Measurements from ENCODE around the gene LRRC3.

Gene LRRC3, protein sequence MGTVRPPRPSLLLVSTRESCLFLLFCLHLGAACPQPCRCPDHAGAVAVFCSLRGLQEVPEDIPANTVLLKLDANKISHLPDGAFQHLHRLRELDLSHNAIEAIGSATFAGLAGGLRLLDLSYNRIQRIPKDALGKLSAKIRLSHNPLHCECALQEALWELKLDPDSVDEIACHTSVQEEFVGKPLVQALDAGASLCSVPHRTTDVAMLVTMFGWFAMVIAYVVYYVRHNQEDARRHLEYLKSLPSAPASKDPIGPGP

DNA sequence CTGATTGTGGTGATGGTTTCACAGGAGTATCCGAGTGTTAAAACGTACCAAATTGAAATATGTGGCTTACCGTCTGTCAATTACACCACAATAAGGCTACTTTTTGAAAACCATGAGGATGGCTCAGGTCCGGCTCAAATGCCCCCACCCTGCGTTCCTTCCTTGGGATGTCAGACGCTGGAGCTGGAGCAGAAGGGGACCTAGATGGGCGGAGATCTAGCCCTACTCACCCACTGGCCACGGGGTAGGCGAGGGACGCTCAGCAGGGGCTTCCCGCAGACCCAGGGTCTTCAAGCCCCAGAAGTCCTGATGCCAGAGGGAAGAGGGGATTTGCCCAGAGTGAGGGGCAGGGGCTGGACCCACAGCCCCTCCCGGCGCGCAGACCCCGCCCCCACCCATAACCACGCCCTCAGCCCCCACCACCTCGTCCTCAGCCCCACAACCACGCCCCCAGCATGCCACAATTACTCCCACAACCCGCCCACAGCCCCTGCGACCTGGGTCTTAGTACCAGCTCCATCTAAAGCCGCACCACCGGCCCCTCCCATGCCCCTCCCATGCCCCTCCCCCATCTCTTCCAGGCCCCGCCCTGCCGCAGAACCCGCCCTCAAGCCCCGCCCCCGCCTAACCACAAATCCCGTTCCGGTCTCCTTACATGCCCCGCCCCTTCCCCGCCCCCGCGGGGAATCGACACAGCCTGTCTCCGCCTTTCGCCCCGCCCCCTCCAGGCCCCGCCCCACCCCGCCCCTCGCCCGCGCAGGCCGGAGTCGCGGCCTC lies at the start of gene LRRC3:
Gene LRRC3, plus strand, starts transcription at position 764 of the 777 bp plus-strand sequence. CDS start 1,135 bp downstream, outside the sequence.
- Histone ChIP-seq H3K79me2 (no peaks in the 10 kb centered on the region), H3K27ac (no peak within 1 kb of the TSS), H3K27me3 (ENCODE audit: control insufficient read depth, insufficient read depth, low read length) (no peaks in the 10 kb centered on the region), H3K4me1 (no peaks in the 10 kb centered on the region), H3K36me3 (ENCODE audit: control insufficient read depth, insufficient read depth, low read length) (no peaks in the 10 kb centered on the region), H3K9ac (no peak within 1 kb of the TSS), H2AFZ (peak within 1 kb of the TSS; percentile 75), H3K4me2 (ENCODE audit: low read length) (peak within 1 kb of the TSS; percentile 82), H3K4me3 (ENCODE audit: low read depth, low read length) (peak within 1 kb of the TSS; percentile 46), H3K9me3 (ENCODE audit: control insufficient read depth, low read length) (no peaks in the 10 kb centered on the region)
- TF ChIP-seq, protein P1, sequence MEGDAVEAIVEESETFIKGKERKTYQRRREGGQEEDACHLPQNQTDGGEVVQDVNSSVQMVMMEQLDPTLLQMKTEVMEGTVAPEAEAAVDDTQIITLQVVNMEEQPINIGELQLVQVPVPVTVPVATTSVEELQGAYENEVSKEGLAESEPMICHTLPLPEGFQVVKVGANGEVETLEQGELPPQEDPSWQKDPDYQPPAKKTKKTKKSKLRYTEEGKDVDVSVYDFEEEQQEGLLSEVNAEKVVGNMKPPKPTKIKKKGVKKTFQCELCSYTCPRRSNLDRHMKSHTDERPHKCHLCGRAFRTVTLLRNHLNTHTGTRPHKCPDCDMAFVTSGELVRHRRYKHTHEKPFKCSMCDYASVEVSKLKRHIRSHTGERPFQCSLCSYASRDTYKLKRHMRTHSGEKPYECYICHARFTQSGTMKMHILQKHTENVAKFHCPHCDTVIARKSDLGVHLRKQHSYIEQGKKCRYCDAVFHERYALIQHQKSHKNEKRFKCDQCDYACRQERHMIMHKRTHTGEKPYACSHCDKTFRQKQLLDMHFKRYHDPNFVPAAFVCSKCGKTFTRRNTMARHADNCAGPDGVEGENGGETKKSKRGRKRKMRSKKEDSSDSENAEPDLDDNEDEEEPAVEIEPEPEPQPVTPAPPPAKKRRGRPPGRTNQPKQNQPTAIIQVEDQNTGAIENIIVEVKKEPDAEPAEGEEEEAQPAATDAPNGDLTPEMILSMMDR (IDR thresholded peaks at IDR 0.05) = no peak

DNA sequence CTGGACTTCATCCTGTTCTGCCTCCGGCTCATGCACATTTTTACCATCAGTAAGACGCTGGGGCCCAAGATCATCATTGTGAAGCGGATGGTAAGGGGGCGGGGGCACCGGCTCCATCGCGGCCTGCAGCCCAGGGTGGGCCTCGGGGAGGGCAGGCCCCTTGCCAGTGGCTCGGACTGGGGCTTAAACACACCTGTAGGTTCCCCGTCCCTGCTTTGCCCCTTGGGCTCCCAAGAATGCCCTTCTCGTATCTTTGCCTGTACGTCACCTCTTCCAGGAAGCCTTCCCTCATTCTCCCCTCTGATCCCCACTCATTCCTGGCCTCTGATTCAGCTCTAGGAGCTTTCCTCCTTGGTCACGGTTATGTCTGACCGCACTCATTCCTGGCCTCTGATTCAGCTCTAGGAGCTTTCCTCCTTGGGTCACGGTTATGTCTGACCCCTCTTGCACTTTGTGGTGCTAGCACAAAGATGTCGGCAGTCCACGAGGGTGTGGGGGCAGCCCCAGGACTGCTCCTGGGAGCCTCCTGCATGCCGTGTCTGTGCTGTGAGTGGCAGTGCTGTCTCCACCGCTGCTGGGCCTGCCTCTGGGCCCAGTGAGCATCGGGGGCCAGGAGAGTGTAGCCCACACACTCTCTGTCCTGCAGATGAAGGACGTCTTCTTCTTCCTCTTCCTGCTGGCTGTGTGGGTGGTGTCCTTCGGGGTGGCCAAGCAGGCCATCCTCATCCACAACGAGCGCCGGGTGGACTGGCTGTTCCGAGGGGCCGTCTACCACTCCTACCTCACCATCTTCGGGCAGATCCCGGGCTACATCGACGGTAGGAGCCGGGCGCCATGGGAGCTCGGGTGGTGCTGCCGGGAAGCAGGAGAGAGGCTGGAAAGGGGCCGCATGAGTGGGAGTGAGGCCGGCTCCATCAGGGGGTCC lies 49.1 kb upstream of the LRRC3 start:
- H2AFZ ChIP-seq = no peak overlapping the region
- H3K27me3 ChIP-seq (ENCODE audit: control insufficient read depth, insufficient read depth, low read length) = no peaks in the 10 kb centered on the region
- H3K4me1 ChIP-seq = no peaks in the 10 kb centered on the region
- no peaks in the 10 kb centered on the region for H3K9me3 ChIP-seq (ENCODE audit: control insufficient read depth, low read length)
- no peak overlapping the region for H3K4me3 ChIP-seq (ENCODE audit: low read depth, low read length)
- no peak overlapping the region for H3K9ac ChIP-seq
- TF ChIP-seq, protein P1 (IDR thresholded peaks at IDR 0.05) = no peak
- H3K79me2 ChIP-seq = no peaks in the 10 kb centered on the region
- H3K4me2 ChIP-seq (ENCODE audit: low read length) = no peak overlapping the region
- no peaks in the 10 kb centered on the region for H3K36me3 ChIP-seq (ENCODE audit: control insufficient read depth, insufficient read depth, low read length)
- no peak overlapping the region for H3K27ac ChIP-seq

DNA sequence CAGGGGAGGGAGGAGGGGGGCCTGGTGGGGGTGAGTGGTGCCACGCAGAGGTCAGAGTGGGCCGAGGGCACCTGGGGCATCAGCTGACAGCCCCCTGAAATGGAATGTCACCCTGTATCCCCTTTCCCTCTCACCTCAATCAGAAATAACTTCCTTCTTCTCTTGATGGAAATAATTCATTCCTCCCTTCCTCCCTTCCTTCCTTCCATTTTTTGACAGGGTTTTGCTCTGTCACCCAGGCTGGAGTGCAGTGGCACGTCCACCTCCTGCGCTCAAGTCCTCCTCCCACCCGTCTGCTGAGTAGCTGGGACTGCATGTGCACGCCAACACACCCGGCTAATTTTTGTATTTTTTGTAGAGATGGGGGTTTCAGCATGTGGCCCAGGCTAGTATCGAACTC lies 48.4 kb upstream of the LRRC3 start:
- H3K9ac ChIP-seq = no peak overlapping the region
- H3K4me3 ChIP-seq (ENCODE audit: low read depth, low read length) = no peak overlapping the region
- no peaks in the 10 kb centered on the region for H3K9me3 ChIP-seq (ENCODE audit: control insufficient read depth, low read length)
- no peaks in the 10 kb centered on the region for H3K4me1 ChIP-seq
- no peaks in the 10 kb centered on the region for H3K27me3 ChIP-seq (ENCODE audit: control insufficient read depth, insufficient read depth, low read length)
- H3K79me2 ChIP-seq = no peaks in the 10 kb centered on the region
- TF ChIP-seq, protein P1 (IDR thresholded peaks at IDR 0.05) = no peak
- H3K27ac ChIP-seq = no peak overlapping the region
- H3K4me2 ChIP-seq (ENCODE audit: low read length) = no peak overlapping the region
- no peak overlapping the region for H2AFZ ChIP-seq
- no peaks in the 10 kb centered on the region for H3K36me3 ChIP-seq (ENCODE audit: control insufficient read depth, insufficient read depth, low read length)

DNA sequence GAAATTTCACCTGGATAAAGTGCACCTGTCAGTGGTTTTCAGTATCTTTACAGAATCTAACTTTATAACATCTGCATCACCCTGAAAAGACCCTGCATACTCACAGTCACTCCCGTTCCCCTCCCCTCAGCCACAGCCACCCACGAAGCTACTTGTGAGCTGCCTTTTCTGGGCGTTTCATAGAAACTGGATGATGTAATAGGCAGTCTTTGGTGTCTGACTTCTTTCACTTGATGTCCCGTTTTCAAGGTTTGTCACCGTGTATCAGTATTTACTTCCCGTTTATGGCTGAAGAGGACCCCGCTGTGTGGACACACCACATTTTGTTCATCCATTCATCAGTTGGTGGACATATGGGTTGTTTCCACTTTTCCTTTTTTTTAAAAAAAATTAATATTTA lies 47.8 kb upstream of the LRRC3 start:
- Histone ChIP-seq H3K9ac (no peak overlapping the region), H3K27ac (no peak overlapping the region), H2AFZ (no peak overlapping the region), H3K4me3 (ENCODE audit: low read depth, low read length) (no peak overlapping the region), H3K79me2 (no peaks in the 10 kb centered on the region), H3K4me1 (no peaks in the 10 kb centered on the region), H3K36me3 (ENCODE audit: control insufficient read depth, insufficient read depth, low read length) (no peaks in the 10 kb centered on the region), H3K9me3 (ENCODE audit: control insufficient read depth, low read length) (no peaks in the 10 kb centered on the region), H3K4me2 (ENCODE audit: low read length) (no peak overlapping the region), H3K27me3 (ENCODE audit: control insufficient read depth, insufficient read depth, low read length) (no peaks in the 10 kb centered on the region)
- TF ChIP-seq, protein P1 (IDR thresholded peaks at IDR 0.05) = no peak

Measured in parathyroid adenoma (tissue), 2 donors.